ENCODE measurements around the gene ZNF519.
"Not testable (repeated sequence)": the region's sequence is repeated elsewhere in the genome, so short reads cannot be mapped to it uniquely, and the experiment has no call there.

The ZNF519 gene

DNA sequence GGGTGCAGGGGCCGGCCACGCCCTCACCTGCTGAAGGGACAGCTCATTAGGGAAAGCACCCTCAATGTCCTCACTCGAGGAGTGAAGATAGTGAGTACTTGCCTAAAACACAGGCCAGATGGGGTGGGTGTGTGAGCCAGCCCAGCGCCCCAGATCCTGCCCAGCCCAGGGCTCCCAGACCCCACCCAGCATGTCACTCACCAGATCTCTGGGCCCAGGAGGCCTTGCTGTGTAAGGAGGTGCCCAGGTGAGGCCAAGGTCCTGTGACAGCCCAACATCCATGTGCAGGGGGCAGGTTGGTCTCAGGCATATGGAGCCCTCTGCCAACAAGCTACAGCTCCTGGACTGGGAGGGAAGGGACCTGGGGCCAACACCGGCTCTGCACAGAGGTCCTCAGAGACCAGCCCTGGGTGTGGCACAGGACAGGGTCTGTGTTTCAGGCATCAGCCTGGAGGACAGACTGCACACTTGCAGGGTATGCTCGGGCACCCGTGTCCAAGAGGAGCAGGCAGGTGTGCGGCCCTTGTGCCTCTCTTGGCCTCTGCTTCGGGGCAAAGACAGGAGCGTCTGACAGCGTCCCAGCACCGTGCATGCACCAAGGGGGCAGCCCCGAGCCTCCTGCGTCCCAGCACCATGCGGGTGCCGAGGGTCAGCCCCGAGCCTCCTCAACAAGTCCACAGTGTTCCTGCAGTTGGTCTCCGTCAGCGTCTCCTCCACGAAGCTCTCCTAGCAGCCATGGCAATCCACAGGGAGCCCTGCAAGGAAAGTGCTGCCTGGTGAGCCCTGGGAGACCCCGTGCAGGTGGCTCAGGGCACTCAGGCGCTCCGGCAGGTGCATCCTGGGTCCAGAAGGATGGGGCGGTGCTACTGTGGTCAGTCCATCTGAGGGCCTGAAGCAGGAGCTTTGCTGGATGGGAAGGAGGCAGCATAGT is 16.0 kb upstream of the ZNF519 start:
- DNase-seq (ENCODE audit: low read depth): not testable (repeated sequence)

DNA sequence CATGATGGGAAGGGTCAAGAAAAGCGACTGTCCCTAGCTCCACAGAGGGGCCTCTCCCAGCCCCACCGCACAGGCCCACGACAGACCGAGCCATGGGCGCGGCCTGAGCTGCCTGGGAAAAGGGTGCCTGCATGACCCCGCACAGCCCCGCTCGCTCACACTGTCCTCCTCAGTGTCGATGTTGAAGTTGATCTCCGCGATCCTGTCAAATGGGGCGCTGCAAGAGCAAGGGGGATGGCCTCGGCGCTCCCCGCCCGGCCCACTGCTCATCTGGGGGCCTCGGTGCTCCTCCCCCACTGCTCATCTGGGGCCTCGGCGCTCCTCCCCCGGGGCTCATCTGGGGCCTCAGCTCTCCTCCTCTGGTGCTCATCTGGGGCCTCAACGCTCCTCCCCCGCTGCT is 14.5 kb upstream of the ZNF519 start:
- DNase-seq (ENCODE audit: low read depth): not testable (repeated sequence)

DNA sequence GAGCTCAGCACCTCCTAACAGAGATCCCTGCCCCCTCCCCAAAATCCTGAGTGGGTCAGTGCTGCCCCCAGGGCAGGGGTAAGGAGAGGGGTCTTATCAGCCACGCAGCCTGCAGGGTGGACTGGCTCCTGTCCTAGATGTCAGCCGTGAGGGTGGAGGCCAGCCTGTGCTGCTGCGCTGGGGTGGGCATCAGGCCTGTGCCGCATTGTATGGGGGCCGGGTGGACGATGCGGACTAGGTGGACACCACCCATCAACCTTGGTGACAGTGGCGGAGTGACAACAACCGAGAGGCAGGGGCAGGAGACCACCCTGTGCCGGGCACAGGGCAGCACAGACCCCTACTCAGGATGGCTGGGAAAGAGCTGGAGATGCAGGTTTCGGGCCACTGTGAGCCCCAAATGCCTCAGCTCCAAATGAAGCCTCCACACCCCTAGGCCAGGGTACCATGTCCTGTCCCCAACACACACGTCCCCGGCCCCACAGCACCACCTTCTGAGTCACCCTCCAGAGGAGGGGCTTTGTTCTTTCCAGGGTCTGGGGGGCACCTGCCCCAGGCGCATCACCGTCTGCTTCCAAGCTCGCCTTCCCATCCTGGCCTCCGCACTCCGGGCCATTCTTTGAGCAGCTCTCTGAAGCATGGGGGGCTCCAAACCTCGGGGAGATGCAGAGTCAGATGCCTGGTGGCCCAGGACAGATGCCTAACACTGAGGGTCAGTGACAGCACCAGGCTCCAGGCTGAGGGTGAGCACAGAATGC is 13.5 kb upstream of the ZNF519 start:
- not testable (repeated sequence) for DNase-seq (ENCODE audit: low read depth)

DNA sequence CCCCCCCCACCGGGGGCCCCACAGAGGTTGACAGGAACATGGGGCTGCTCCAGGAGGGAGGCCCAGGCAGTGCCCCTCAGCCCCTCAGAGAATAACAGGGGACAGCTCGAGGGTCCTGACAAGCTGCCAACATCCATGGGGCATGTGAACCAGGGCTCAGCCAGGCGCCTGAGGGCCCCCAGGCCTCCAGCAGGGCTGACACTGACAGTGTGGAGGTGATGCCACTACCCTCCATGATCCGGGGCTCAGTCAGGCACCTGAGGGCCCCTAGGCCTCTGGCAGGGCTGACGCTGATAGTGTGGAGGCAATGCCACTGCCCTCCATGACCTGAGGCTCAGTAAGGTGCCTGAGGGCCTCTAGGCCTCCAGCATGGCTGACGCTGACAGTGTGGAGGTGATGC is 12.8 kb upstream of the ZNF519 start:
- DNase-seq (ENCODE audit: low read depth): not testable (repeated sequence)

DNA sequence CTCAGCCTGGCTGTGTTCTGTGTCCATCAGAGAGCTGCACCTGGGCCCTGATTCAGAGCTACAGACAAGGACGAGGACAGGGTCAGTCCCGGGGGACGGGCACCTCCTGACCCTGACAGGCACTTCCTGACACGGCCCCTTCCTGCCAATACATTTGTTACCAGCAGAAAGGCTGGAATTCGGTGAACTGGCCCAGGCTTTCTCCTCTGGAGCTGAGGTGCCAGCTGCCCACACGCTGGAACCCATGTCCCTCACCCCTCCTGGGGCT is 12.3 kb upstream of the ZNF519 start:
- no peak for DNase-seq (ENCODE audit: low read depth)

DNA sequence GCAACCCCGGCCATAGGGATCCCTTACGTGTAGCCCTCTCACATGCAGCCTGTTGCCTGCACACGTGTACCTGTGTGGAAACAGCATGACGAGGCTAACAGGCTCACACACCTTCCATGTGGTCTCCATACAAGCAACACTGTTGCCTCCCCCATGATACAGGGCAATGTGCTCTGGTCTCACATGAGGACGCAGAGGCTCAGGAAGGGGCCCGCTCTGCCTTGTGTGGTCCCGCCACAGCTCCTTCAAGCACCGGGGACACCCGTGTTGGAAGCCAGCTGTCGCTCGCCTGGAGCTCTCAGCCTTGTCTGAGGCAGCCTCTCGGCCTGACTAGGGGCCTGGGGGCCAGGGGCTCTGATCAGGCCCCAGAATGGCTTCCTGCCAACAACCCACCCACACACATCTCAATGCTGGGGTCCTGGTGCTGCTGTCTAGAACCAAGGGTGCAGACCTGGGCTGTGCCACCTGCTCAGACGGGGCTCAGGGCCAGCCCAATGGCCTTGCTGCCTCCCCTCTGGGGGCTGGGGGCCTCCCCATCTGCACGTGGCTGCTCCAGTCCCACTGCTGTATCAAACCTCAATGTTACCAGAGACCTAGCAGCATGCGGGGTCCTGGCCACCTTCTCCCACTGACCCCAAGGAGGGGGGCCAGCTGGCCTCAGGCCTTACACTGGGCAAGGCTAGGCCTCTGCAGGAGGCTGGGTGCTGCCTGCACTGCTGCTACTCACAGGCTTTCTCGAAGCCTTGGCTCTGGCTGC is 11.8 kb upstream of the ZNF519 start:
- DNase-seq (ENCODE audit: low read depth): not testable (repeated sequence)

DNA sequence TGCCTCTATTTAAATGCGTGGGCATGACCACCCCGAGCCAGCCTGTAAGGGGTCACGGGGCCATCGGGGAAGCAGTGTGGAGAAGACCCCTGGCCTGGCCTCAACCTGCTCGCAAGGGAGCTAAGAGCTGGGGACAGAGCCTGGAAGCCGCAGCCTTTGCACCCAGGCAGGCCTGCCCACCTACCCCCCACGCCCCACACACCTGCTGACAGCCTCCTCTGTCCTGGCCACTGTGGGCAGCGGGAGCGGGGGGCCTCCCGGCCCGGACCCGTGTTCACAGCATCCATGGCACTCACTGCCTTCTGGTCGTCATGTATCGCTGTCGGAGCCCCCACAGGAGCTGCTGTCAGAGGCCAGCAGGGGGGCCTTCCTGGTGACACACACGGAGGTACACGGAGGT is 11.2 kb upstream of the ZNF519 start:
- DNase-seq (ENCODE audit: low read depth): not testable (repeated sequence)

DNA sequence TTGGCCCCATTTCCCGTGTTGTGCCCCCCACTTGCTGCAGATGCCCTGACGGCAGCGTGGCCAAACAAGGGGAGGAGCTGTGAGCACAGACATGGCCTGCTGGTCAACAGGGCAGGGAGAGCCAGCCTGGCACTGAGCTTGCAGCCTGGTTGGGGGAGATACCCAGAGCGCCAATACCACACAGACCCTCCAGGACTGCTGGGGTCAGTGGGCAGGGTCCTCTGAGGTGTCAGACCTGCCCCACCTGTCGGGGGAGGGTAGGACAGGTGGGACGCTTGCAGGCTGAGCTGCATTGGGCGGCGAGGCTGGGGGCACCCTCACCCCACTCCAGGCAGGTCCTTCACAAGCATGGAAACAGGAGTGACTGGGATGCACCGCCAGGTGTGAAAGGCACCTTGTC is 9.9 kb upstream of the ZNF519 start:
- not testable (repeated sequence) for DNase-seq (ENCODE audit: low read depth)

DNA sequence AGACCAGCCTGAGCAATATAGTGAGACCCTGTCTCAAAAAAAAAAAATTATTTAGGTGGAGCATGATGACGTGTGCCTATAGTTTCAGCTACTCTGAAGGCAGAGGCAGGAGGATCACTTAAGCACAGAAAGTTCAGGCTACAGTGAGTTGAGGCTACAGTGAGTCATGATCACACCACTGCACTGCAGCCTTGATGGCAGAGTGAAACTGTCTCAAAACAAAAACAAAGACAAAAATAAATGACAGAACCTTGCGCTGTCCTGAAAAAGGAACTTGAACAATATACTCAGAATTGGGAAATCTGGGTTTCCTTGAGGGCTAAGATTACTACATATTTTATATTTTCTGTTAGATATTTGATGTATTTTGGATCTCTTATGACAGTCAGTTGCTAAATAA is 7.3 kb upstream of the ZNF519 start:
- DNase-seq (ENCODE audit: low read depth): not testable (repeated sequence)

DNA sequence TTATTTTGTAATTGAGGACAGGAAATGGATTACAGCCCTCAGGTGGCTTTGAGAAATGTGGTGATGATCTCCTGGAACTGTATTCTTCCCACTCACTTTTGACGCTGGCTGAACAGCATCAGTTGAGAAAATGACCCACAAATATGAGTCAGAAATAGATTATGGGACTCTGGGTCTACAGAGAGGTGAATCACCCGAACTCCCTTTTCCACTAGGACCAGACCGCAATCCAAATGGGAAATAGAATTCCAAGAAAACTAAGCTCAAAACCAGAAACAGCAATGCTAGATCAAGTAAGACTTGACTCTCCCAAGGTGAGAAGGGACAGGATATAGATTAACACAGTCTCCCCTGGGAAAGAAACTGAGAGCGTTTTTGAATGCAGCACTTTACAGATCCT is 5.7 kb upstream of the ZNF519 start:
- DNase-seq (ENCODE audit: low read depth): not testable (repeated sequence)

DNA sequence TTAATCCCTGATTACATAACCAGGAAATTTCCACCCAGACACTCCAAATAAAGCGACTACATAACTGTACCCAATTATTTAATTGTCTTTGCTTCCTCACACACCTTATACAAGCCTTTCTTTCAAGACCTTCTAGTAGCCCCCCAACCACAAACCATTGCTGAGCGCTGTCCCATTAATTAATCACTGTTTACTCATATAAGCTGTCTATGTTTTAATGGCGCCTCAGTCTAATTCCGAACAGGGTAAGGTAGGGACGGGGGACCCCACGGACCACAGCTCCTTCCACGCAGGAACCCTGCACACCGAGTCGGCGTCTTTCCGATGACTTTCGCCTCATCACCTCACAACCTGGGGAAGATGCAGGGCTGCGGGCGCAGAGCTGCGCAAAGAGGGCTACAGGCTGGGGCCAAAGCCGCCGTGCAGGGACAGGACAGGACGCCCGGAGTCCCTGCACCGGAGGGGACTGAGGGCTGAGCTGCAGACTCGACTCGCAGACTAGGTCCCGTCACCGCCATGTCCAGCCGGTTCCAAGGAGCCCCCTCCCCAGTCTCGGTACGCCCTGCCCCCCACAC is 452 bp downstream of the ZNF519 start:
- not testable (repeated sequence) for DNase-seq (ENCODE audit: low read depth)

DNA sequence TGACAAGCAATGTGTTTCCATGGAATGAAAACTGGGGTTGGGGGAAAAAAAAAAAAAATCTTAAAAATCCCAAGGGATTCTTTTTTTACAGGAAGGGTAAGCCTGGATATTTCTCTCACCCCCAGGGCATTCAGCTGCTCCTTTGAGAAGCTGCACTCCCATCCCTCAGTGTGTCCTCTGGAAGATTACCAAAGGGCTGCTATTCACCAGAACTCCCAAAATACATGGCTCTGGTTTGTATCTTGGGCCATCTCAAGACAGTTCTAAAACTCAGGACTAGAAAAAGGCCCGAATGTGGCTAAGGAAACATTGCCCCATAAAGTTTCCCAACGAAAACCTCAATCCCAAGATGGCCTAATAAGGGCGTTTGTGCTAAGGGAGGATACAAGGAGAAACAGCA is 1.4 kb downstream of the ZNF519 start:
- not testable (repeated sequence) for DNase-seq (ENCODE audit: low read depth)

DNA sequence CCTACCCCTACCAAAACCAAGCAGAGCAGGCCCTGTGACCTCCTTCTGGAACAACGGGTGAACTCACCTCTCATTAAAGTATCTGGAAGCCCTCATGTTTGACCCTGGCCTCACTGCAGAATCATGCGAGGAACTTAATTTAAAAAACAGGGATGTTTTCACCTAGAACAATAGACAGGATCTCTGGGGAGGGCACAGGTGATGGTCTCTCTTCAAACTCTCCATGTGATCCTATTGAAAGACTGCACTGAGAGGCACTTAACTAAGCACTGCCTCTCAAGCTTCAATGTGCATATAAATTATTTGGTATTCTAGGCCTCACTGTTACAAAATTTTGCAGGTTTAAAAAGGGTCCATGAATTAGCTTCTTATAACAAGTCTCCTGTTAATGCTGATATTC is 7.5 kb downstream of the ZNF519 start:
- no peak for DNase-seq (ENCODE audit: low read depth)

DNA sequence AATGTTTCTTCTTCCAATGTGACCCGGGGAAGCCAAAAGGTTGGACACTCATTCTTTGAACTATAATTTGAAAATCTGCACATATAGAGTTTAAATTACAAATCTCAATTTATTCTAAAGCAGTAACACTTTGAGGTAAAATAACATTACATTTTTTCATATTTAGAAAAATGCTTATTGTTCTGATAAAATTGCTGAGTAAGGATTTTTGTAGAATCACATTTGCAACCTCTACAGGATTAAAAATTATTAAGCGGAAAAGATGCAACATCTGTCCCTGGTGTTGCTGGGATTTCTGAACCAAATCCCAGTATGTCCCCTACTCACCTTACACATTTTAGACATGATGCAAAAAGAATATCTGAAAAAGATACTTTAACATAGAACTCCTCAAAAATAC is 10.1 kb downstream of the ZNF519 start:
- DNase-seq (ENCODE audit: low read depth): no peak

DNA sequence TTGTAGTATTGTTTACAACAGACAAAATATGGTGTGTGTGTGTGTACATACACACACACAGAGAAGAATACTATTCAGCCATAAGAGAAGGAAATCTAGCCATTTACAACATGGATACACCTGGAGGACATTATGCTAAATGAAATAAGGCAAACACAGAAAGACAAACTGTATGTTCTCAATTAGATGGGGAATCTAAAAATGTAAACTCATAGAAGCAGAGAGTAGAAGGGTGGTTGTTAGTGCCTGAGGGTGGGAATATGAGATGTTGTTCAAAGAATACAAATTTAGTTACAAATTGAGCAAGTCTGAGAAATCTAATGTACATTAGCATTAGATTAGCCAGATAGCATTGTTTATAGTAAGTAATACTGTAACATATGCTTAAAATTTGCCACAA is 11.3 kb downstream of the ZNF519 start:
- no peak for DNase-seq (ENCODE audit: low read depth)

DNA sequence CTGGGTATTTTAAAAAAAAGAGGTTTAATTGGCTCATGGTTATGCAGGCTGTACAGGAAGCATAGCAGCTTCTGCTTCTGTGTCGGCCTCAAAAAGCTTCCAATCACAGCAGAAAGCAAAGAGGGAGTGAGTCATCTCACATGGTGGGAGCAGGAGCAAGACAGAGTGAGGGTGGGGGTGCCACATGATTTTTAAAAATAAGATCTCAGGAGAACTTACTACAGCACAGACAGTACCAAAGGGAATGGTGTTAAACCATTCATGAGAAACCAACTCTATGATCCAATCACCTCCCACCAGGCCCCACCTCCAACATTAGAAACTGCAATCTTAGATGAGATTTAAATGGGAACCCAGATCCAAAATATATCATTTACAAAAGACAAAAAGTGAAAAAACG is 14.6 kb downstream of the ZNF519 start:
- DNase-seq (ENCODE audit: low read depth): no peak

DNA sequence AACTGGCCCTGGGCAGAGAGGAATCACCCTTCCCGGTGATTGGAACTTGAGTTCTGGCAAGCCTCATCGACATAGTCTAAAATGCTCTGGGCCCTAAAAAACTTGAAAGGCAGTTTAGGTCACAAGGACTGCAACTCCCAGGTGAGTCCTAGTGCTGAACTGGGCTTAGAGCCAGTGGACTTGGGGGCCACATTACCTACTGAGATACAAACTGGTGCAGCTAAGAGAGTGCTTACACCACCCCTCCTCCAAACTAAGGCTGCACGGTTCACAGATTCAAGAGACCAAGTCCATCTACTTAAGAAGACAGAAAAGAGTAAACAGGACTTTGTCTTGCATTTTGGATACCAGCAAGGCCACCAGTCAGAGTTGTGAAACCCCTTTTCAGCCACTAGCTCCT is 25.3 kb downstream of the ZNF519 start:
- DNase-seq (ENCODE audit: low read depth): no peak

DNA sequence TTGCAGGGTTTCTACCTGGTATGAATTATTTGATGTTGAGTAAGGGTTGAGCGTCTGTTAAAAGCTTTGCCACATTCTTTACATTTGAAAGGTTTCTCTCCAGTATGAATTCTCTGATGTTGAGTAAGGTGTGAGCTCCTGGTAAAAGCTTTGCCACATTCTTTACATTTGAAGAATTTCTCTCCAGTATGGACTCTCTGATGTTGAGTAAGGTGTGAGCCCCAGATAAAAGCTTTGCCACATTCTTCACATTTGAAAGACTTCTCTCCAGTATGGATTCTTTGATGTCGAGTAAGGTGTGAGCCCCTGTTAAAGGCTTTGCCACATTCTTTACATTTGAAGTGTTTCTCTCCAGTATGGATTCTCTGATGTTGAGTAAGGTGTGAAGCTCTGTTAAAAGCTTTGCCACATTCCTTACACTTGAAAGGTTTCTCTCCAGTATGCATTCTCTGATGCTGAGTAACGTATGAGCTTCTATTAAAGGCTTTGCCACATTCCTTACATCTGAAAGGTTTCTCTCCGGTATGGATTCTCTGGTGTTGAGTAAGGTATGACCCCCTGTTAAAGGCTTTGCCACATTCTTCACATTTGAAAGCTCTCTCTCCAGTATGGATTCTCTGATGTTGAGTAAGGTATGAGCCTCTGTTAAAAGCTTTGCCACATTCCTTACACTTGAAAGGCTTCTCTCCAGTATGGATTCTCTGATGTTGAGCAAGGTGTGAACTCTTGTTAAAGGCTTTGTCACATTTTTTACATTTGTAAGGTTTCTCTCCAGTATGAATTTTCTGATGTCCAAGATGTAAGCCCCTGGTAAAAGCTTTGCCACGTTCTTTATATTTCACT is 27.1 kb downstream of the ZNF519 start:
- DNase-seq (ENCODE audit: low read depth): no peak

DNA sequence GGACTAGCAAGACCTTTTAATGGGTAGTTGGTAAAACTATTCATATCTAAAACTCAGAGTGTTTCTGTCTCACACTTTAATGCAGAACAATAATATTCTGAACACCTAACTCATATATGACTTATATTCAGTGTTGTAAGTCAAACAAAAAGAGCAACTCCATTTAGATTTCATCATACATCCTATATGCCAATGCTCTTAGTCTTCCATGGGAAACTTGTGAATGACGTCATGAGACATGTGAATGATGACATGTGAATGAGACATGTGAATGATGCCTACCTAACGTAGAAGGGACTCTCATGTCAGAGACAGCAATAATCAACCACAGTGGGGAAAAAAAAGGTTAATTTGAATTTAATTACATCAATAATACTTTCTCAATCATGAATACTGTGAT is 28.0 kb downstream of the ZNF519 start:
- DNase-seq (ENCODE audit: low read depth): no peak

DNA sequence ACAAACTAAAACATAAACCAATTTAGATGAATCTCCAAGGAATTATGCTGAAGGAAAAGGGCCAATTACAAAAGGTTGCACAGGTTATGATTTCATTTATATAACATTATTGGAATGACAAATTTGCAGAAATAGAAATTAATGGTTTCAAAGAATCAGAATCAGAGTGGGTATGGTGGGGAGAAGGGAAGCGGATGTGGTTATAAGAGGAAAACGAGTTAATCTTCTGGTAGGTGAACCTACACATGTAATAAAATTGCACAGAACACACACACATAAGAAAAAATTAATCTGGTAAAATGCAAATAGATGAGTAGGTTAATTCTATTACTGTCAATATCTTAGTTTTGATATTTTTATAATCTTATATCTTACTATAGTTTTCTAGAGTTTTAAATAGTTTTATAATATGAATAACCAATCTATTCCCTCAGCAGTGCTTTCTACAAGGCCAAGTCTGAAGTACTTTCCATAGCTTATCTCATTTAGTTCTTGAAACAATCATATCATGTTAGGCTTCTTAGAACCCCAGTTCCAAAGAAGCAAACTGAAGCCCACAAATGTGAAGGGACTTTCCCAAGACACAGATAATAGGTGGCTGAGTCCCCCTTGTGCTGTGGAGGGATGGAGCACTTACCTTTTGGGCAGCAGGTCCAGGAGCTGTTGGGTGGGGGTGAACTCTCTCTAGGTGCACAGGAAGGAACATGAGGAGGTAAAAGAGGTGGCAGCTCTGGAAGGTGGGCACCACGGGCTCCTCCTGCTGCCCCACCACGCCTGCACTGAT is 31.5 kb downstream of the ZNF519 start:
- no peak for DNase-seq (ENCODE audit: low read depth)

DNA sequence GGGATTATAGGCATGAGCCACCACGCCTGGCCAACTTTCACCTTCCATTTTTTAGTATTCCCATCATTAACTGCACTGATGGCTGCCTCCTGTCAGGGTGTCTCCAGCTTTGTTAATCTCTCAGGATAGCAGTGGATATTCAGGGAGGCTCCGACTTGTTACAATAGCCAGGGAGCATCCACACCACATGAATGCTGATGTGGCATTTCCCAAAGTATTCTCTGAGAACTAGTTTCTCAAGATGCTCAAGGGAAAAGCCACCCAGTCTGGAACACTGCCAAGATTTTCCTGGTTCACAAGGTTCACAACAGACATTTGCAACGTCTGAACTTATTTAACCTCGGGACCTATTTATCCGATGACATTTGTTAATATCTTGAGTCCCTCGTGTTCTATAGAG is 33.8 kb downstream of the ZNF519 start:
- DNase-seq (ENCODE audit: low read depth): no peak
